ENCODE data around the gene PRR15L.
"Not testable (repeated sequence)": the region's sequence is repeated elsewhere in the genome, so short reads cannot be mapped to it uniquely, and the experiment has no call there.

- TF ChIP-seq CTCF, POLR2A, POLR2AphosphoS5 (IDR thresholded peaks at IDR 0.05): not testable (repeated sequence)
These were observed 44.0 kb upstream of the PRR15L start for GRCh38 chr17:48001657-48002056.

Measured in breast epithelium (tissue), 3 donors.